Mesodermal cell (in vitro differentiated cells): Measurements from ENCODE around the gene THEMIS.

Source experiments
- H3K27ac ChIP-seq: 2 replicates; pipeline ENCODE4 v1.7.0; 2013; ENCODE audit warnings: mild to moderate bottlenecking, low read depth, low read length, moderate library complexity; ENCODE audit not compliant: severe bottlenecking
- H3K36me3 ChIP-seq: 2 replicates; pipeline ENCODE4 v1.7.1; 2013; ENCODE audit warnings: mild to moderate bottlenecking, low read length, moderate library complexity; ENCODE audit not compliant: control insufficient read depth, insufficient read depth
- H3K4me1 ChIP-seq: one replicate; pipeline ENCODE4 v1.7.1; 2013; ENCODE audit warnings: mild to moderate bottlenecking, low read length; ENCODE audit not compliant: insufficient read depth, control insufficient read depth, poor library complexity, severe bottlenecking
- H3K4me3 ChIP-seq: 2 replicates; pipeline ENCODE4 v1.7.0; 2013; ENCODE audit warnings: low read length, control low read depth, mild to moderate bottlenecking; ENCODE audit not compliant: insufficient read depth, poor library complexity, severe bottlenecking; ENCODE audit errors: extremely low read depth
- H3K9me3 ChIP-seq: 2 replicates; pipeline ENCODE4 v1.7.1; 2013; ENCODE audit warnings: mild to moderate bottlenecking, low read length, moderate library complexity; ENCODE audit not compliant: control insufficient read depth
- WGBS, 2 experiments: methylation state at CpG; one replicate each; pipeline ENCODE4 v1.1.5; 2013; ENCODE audit warnings: missing lambda C conversion rate in 2 of 2; ENCODE audit not compliant: insufficient coverage in 2 of 2; 5-methylcytosine and 5-hydroxymethylcytosine counted together

THEMIS gene

GRCh38 chr6:127811900-127812570 lies 88.8 kb downstream of the THEMIS start:
- WGBS, 2 experiments: 100% methylated on average over 1 of the region's 4 CpGs
- no peak overlapping the region for H3K27ac ChIP-seq
- H3K9me3 ChIP-seq: no peaks in the 10 kb centered on the region
- no peaks in the 10 kb centered on the region for H3K36me3 ChIP-seq
- H3K4me3 ChIP-seq: no peak overlapping the region
- H3K4me1 ChIP-seq: no peaks in the 10 kb centered on the region

- 93 to 96% methylated on average over 2 to 3 of the region's 4 CpGs for WGBS, 2 experiments
- no peaks in the 10 kb centered on the region for H3K36me3 ChIP-seq
- H3K4me3 ChIP-seq: no peak overlapping the region
- H3K9me3 ChIP-seq: no peaks in the 10 kb centered on the region
- no peaks in the 10 kb centered on the region for H3K4me1 ChIP-seq
- no peak overlapping the region for H3K27ac ChIP-seq
Measured at GRCh38 chr6:127807806-127808517, 92.9 kb downstream of the THEMIS start.

GRCh38 chr6:127796713-127797112 lies 104.1 kb downstream of the THEMIS start:
- H3K9me3 ChIP-seq: no peaks in the 10 kb centered on the region
- no peak overlapping the region for H3K4me3 ChIP-seq
- no CpG with 5 or more reads among the region's 1 CpG for WGBS, 2 experiments
- H3K27ac ChIP-seq: no peak overlapping the region
- H3K36me3 ChIP-seq: no peaks in the 10 kb centered on the region
- H3K4me1 ChIP-seq: no peaks in the 10 kb centered on the region

- 80% methylated on average over 1 of the region's 1 CpG; no CpG with 5 or more reads in 1 of the 2 experiments for WGBS, 2 experiments
- H3K4me3 ChIP-seq: no peak overlapping the region
- H3K36me3 ChIP-seq: no peaks in the 10 kb centered on the region
Measured at GRCh38 chr6:127794405-127794804, 106.5 kb downstream of the THEMIS start.

GRCh38 chr6:127793396-127793795 lies 107.5 kb downstream of the THEMIS start:
- Histone ChIP-seq H3K9me3 (no peaks in the 10 kb centered on the region), H3K4me3 (no peak overlapping the region), H3K27ac (no peak overlapping the region), H3K36me3 (no peaks in the 10 kb centered on the region), H3K4me1 (no peaks in the 10 kb centered on the region)
- WGBS, 2 experiments: 83 to 100% methylated on average over 1 of the region's 1 CpG

More at GRCh38 chr6:127794405-127794804, 106.5 kb downstream of the THEMIS start:
- no peaks in the 10 kb centered on the region for H3K4me1 ChIP-seq
- H3K27ac ChIP-seq: no peak overlapping the region
- H3K9me3 ChIP-seq: no peaks in the 10 kb centered on the region

GRCh38 chr6:127792616-127793015 lies 108.2 kb downstream of the THEMIS start:
- Histone ChIP-seq H3K4me1 (no peaks in the 10 kb centered on the region), H3K36me3 (no peaks in the 10 kb centered on the region), H3K4me3 (no peak overlapping the region), H3K27ac (no peak overlapping the region), H3K9me3 (no peaks in the 10 kb centered on the region)
- no CpG with 5 or more reads among the region's 1 CpG for WGBS, 2 experiments

GRCh38 chr6:127791779-127792528 lies 108.9 kb downstream of the THEMIS start:
- no peak overlapping the region for H3K4me3 ChIP-seq
- H3K36me3 ChIP-seq: no peaks in the 10 kb centered on the region
- WGBS, 2 experiments: 90 to 93% methylated on average over 8 to 9 of the region's 11 CpGs
- H3K27ac ChIP-seq: no peak overlapping the region
- H3K9me3 ChIP-seq: no peaks in the 10 kb centered on the region
- H3K4me1 ChIP-seq: no peaks in the 10 kb centered on the region

GRCh38 chr6:127790571-127790970 lies 110.3 kb downstream of the THEMIS start:
- no peak overlapping the region for H3K27ac ChIP-seq
- H3K4me1 ChIP-seq: no peaks in the 10 kb centered on the region
- H3K4me3 ChIP-seq: no peak overlapping the region
- no peaks in the 10 kb centered on the region for H3K9me3 ChIP-seq
- WGBS, 2 experiments: 88 to 94% methylated on average over 4 to 5 of the region's 5 CpGs
- H3K36me3 ChIP-seq: no peaks in the 10 kb centered on the region

GRCh38 chr6:127786109-127786508 lies 114.7 kb downstream of the THEMIS start:
- Histone ChIP-seq H3K27ac (no peak overlapping the region), H3K4me3 (no peak overlapping the region), H3K9me3 (no peaks in the 10 kb centered on the region), H3K36me3 (no peaks in the 10 kb centered on the region), H3K4me1 (no peaks in the 10 kb centered on the region)
- 80% methylated on average over 1 of the region's 1 CpG; no CpG with 5 or more reads in 1 of the 2 experiments for WGBS, 2 experiments

- Histone ChIP-seq H3K27ac (no peak overlapping the region), H3K9me3 (no peaks in the 10 kb centered on the region), H3K4me1 (no peaks in the 10 kb centered on the region), H3K36me3 (no peaks in the 10 kb centered on the region), H3K4me3 (no peak overlapping the region)
- no CpG with 5 or more reads among the region's 1 CpG for WGBS, 2 experiments
Measured at GRCh38 chr6:127784468-127784867, 116.4 kb downstream of the THEMIS start.
